NT2/D1 (cell line): Measurements from ENCODE around the gene SPG21.

ENCODE experiments used
- SUZ12 ChIP-seq: IDR thresholded peaks from 2 replicates; pipeline ENCODE4 v1.6.1; 2011; ENCODE audit not compliant: insufficient read length, insufficient read depth; ENCODE audit errors: extremely low read depth
- YY1 ChIP-seq: IDR thresholded peaks from 2 replicates; pipeline ENCODE4 v1.6.1; 2011; ENCODE audit not compliant: insufficient read length, insufficient read depth

GRCh38 chr15:64938192-64938591, 51.5 kb downstream of the SPG21 start:
- TF ChIP-seq YY1 (no peak), SUZ12 (no peak)
